IMR-90 (cell line): ENCODE data around the gene AGO1. TPM values are rescaled to one million over a fixed set of nuclear protein-coding genes. Genes with fewer than 3 reads are reported as not detected.
"Not testable (repeated sequence)": the region's sequence is repeated elsewhere in the genome, so short reads cannot be mapped to it uniquely, and the experiment has no call there.

Experiments
- ATAC-seq: fragments of 200-7000 bp; cut with Tn5 transposase; 2 replicates; pipeline ENCODE4 v1.9.1; 2020; ENCODE audit warnings: low read depth, mild to moderate bottlenecking, moderate library complexity
- BruUV-seq: library from RNA; stranded (reverse); fragments of 400-500 nt; replicated peaks from 2 replicates; lab custom pipeline; 2021; lab: Mats Ljungman, UMichigan
- CTCF ChIA-PET: fragments of 300-600 bp; formaldehyde crosslinking; extraction: SDS; loops from one replicate; lab custom pipeline; 2021; ENCODE audit warnings: antibody characterized with exemption; lab: Yijun Ruan, JAX
- POLR2A ChIA-PET: fragments of 300-600 bp; sonication (Branson Sonifier 250); formaldehyde crosslinking; loops from one replicate; lab custom pipeline; 2022; ENCODE audit warnings: antibody characterized with exemption; ENCODE audit not compliant: unreplicated experiment; lab: Charles Lee
- DNase-seq: peaks from one replicate; pipeline ENCODE4 v3.0.0; 2013
- H2AFZ ChIP-seq: replicated peaks from 2 replicates; pipeline ENCODE3; 2013; ENCODE audit warnings: low read length, mild to moderate bottlenecking; ENCODE audit not compliant: poor library complexity
- H2AK5ac ChIP-seq: 2 replicates; pipeline ENCODE4 v1.6.1; 2013; ENCODE audit warnings: low read depth, low read length, inconsistent platforms
- H2AK9ac ChIP-seq: replicated peaks from 2 replicates; pipeline ENCODE3; 2013; ENCODE audit warnings: mild to moderate bottlenecking, low read depth, low read length, moderate library complexity; ENCODE audit not compliant: poor library complexity
- H2BK120ac ChIP-seq: 2 replicates; pipeline ENCODE4 v1.6.1; 2013; ENCODE audit warnings: low read depth, low read length, inconsistent platforms
- H2BK15ac ChIP-seq: 3 replicates; pipeline ENCODE4 v1.6.1; 2013; ENCODE audit warnings: low read depth, low read length, inconsistent platforms
- H2BK20ac ChIP-seq: 2 replicates; pipeline ENCODE4 v1.6.1; 2013; ENCODE audit warnings: low read depth, mild to moderate bottlenecking, inconsistent platforms, low read length, moderate library complexity
- H2BK5ac ChIP-seq: 2 replicates; pipeline ENCODE4 v1.6.1; 2013; ENCODE audit warnings: mild to moderate bottlenecking, low read depth, low read length, inconsistent platforms; ENCODE audit not compliant: poor library complexity, severe bottlenecking
- H3K14ac ChIP-seq: replicated peaks from 2 replicates; pipeline ENCODE4 v1.6.1; 2013; ENCODE audit warnings: low read depth, low read length, inconsistent platforms
- H3K18ac ChIP-seq: 2 replicates; pipeline ENCODE4 v1.6.1; 2013; ENCODE audit warnings: low read depth, low read length, control low read depth
- H3K23ac ChIP-seq: 2 replicates; pipeline ENCODE4 v1.6.1; 2013; ENCODE audit warnings: low read depth, low read length, inconsistent platforms
- H3K27ac ChIP-seq: 2 replicates; pipeline ENCODE4 v1.5.1; 2013; ENCODE audit warnings: mild to moderate bottlenecking, control low read depth, low read length; ENCODE audit not compliant: insufficient read depth
- H3K27me3 ChIP-seq: 2 replicates; pipeline ENCODE4 v1.6.1; 2013; ENCODE audit warnings: low read length; ENCODE audit not compliant: control insufficient read depth, insufficient read depth
- H3K36me3 ChIP-seq: 2 replicates; pipeline ENCODE4 v1.6.1; 2013; ENCODE audit warnings: low read length, mixed read lengths; ENCODE audit not compliant: control insufficient read depth, insufficient read depth
- H3K4ac ChIP-seq: 2 replicates; pipeline ENCODE4 v1.6.1; 2013; ENCODE audit warnings: low read depth, low read length, inconsistent platforms
- H3K4me1 ChIP-seq: 2 replicates; pipeline ENCODE4 v1.6.1; 2013; ENCODE audit warnings: low read length, mixed read lengths; ENCODE audit not compliant: control insufficient read depth, insufficient read depth
- H3K4me2 ChIP-seq: 2 replicates; pipeline ENCODE4 v1.6.1; 2013; ENCODE audit warnings: low read depth, mild to moderate bottlenecking, control low read depth, low read length, moderate library complexity
- H3K4me3 ChIP-seq: 2 replicates; pipeline ENCODE4 v1.5.1; 2013; ENCODE audit warnings: low read depth, mild to moderate bottlenecking, control low read depth, low read length, moderate library complexity; ENCODE audit not compliant: insufficient read depth
- H3K56ac ChIP-seq: 2 replicates; pipeline ENCODE4 v1.6.1; 2013; ENCODE audit warnings: low read length, inconsistent platforms; ENCODE audit not compliant: insufficient read depth; ENCODE audit errors: extremely low read depth
- H3K79me1 ChIP-seq, 2 experiments: 2 replicates each; pipeline ENCODE4 v1.6.1; 2013; ENCODE audit warnings: low read length in 2 of 2, inconsistent platforms in 1 of 2, low read depth in 1 of 2
- H3K9ac ChIP-seq: 2 replicates; pipeline ENCODE4 v1.6.1; 2013; ENCODE audit warnings: low read depth, low read length, control low read depth
- H3K9me1 ChIP-seq: 2 replicates; pipeline ENCODE4 v1.6.1; 2013; ENCODE audit warnings: low read length, inconsistent platforms; ENCODE audit not compliant: insufficient read depth
- H3K9me3 ChIP-seq: 2 replicates; pipeline ENCODE4 v1.6.1; 2013; ENCODE audit warnings: low read length; ENCODE audit not compliant: control insufficient read depth, insufficient read depth
- H4K20me1 ChIP-seq: 2 replicates; pipeline ENCODE4 v1.6.1; 2013; ENCODE audit warnings: low read length, inconsistent platforms; ENCODE audit not compliant: insufficient read depth
- H4K5ac ChIP-seq: 2 replicates; pipeline ENCODE4 v1.6.1; 2013; ENCODE audit warnings: mild to moderate bottlenecking, low read depth, low read length, control low read depth
- H4K8ac ChIP-seq, 2 experiments: 2 replicates each; pipeline ENCODE4 v1.6.1; 2013; ENCODE audit warnings: low read depth in 2 of 2, low read length in 2 of 2, control low read depth in 1 of 2, inconsistent platforms in 1 of 2
- H4K91ac ChIP-seq: 2 replicates; pipeline ENCODE4 v1.6.1; 2013; ENCODE audit warnings: low read depth, low read length, inconsistent platforms; ENCODE audit not compliant: insufficient read depth
- WGBS, 2 experiments: methylation state at CpG; one replicate each; pipeline versions ENCODE4 v1.1.5 to v1.1.7; 2013; ENCODE audit warnings: missing lambda C conversion rate in 2 of 2; ENCODE audit not compliant: insufficient read length in 1 of 2; ENCODE audit errors: extremely low coverage in 2 of 2; 5-methylcytosine and 5-hydroxymethylcytosine counted together
- dilution Hi-C: fragments of 300-500 bp; cut with HindIII; formaldehyde crosslinking; loops from one replicate; pipeline ENCODE4 v1.14.3; 2018; ENCODE audit warnings: low sequenced_read_pairs; ENCODE audit not compliant: unreplicated experiment
- in situ Hi-C: fragments of 300-500 bp; cut with MboI; formaldehyde crosslinking; loops from 3 replicates; pipeline ENCODE4 v1.14.3; 2019; ENCODE audit warnings: low sequenced_read_pairs, inconsistent platforms, mixed read lengths
- intact Hi-C: fragments of 100-400 bp; cut with micrococcal nuclease; formaldehyde crosslinking; loops from 2 replicates; pipeline ENCODE4 v1.10.0; 2022
- polyA plus RNA-seq, 3 experiments: library from polyadenylated mRNA; depleted of rRNA; stranded (reverse); fragments of >200 nt; gene quantifications; 2 replicates each; pipeline ENCODE4 v1.2.3, GENCODE V29; 2012; ENCODE audit warnings: low replicate concordance in 1 of 3
- total RNA-seq: library from RNA; depleted of rRNA; stranded (reverse); fragments of >200 nt; gene quantifications from 2 replicates; pipeline ENCODE4 v1.2.3, GENCODE V29; 2012

AGO1 gene
- total and polyA plus RNA-seq, 2 of the 4 experiments (the other 2 are of a cell fraction), result 11.3 to 21.5 TPM

DNA sequence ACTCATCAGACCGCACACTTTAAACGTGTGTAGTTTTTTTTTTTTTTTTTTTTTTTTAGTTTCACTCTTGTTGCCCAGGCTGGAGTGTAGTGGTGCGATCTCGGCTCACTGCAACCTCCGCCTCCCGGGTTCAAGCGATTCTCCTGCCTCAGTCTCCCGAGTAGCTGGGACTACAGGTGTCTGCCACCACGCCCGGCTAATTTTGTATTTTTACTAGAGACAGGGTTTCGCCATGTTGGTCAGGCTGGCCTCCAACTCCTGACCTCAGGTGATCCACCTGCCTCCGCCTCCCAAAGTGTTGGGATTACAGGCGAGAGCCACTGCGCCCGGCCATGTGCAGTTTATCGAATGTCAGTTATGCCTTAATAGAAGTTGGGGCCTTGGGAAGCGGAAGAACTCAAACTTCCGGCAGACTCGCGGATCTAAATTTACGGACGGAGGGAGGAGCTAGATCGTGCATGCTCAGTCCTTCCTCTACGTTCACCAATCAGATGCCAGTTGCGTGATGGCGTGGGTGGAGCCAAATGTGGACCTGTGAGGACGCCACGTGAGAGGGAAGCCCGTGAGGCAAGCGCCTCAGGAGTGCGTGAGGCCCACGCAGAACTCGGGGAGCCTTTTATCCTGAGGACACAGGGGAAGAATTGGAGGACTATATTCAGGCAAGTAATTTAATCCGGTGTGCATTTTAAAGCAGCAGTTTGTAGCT is 13.6 kb upstream of the AGO1 start:
- H3K9ac ChIP-seq, BruUV-seq, H2BK15ac ChIP-seq, intact Hi-C loops, H3K4me2 ChIP-seq, H2BK5ac ChIP-seq, H3K23ac ChIP-seq, POLR2A ChIA-PET, H3K27ac ChIP-seq, ATAC-seq, dilution Hi-C loops, in situ Hi-C loops, H4K8ac ChIP-seq, H2BK20ac ChIP-seq, H3K18ac ChIP-seq, H3K4ac ChIP-seq, H3K56ac ChIP-seq, H3K4me3 ChIP-seq, H2BK120ac ChIP-seq, H3K9me1 ChIP-seq, H2AK5ac ChIP-seq, H2AK9ac ChIP-seq, H3K27me3 ChIP-seq, H3K4me1 ChIP-seq, H4K91ac ChIP-seq, H2AFZ ChIP-seq, H4K20me1 ChIP-seq, H3K79me1 ChIP-seq, H4K5ac ChIP-seq, H3K36me3 ChIP-seq, DNase-seq, H3K9me3 ChIP-seq, H3K14ac ChIP-seq: not testable (repeated sequence)
- 85% methylated on average over 23 of the region's 34 CpGs; no CpG with 5 or more reads in 1 of the 2 experiments for WGBS, 2 experiments
- CTCF ChIA-PET, result interaction anchor here (0.6 to 1.4 kb wide), 4 partner anchors 14 to 1611 kb away, joined by 4 to 5 read pairs (median 4); partner anchors contain the start of gene AGO1
